HEK293 (cell line): ENCODE results near the gene KLK7.

Experiments used
- CTCF ChIA-PET: fragments of 350-600 bp; formaldehyde crosslinking; extraction: SDS; loops from one replicate; lab custom pipeline; 2021; ENCODE audit warnings: antibody characterized with exemption; lab: Yijun Ruan, JAX
- POLR2A ChIA-PET: fragments of 300-600 bp; formaldehyde crosslinking; extraction: SDS; loops from one replicate; lab custom pipeline; 2020; ENCODE audit warnings: antibody characterized with exemption, inconsistent platforms; lab: Yijun Ruan, JAX
- H3K27ac ChIP-seq: fragments of 200-500 bp; sonication (Bioruptor generic); 2 replicates; pipeline ENCODE4 v1.5.1; 2014; ENCODE audit warnings: low read depth, low read length, control low read depth, inconsistent platforms; ENCODE audit errors: extremely low read depth
- H3K36me3 ChIP-seq, 2 experiments: fragments of 200-500 bp in 1 of 2; sonication (Bioruptor generic) in 1 of 2; 1 replicate in 1 of 2; 2 replicates in 1 of 2; pipeline ENCODE4 v1.5.1; 2014 to 2017; ENCODE audit warnings: inconsistent platforms in 2 of 2, low read length in 2 of 2; ENCODE audit not compliant: control insufficient read depth in 2 of 2, insufficient read depth in 1 of 2
- H3K4me1 ChIP-seq: fragments of 200-500 bp; sonication (Bioruptor generic); 2 replicates; pipeline ENCODE4 v1.5.1; 2014; ENCODE audit warnings: mild to moderate bottlenecking, low read length, inconsistent platforms; ENCODE audit not compliant: control insufficient read depth, insufficient read depth
- H3K4me3 ChIP-seq: 2 replicates; pipeline ENCODE4 v1.5.1; 2011; ENCODE audit warnings: low read depth, mild to moderate bottlenecking, control low read depth, low read length, moderate library complexity
- H3K9me3 ChIP-seq: fragments of 200-500 bp; sonication (Bioruptor generic); 2 replicates; pipeline ENCODE4 v1.5.1; 2014; ENCODE audit warnings: low read depth, low read length, inconsistent platforms; ENCODE audit not compliant: control insufficient read depth, insufficient read depth
- EGR2 ChIP-seq: fragments of 450-650 bp; formaldehyde crosslinking; IDR thresholded peaks from 2 replicates; pipeline ENCODE4 v1.5.1; 2016; ENCODE audit warnings: low read depth, missing biosample characterization, missing genetic modification characterization
- GLIS1 ChIP-seq: fragments of 450-650 bp; formaldehyde crosslinking; IDR thresholded peaks from 2 replicates; pipeline ENCODE4 v1.5.1; 2016; ENCODE audit warnings: missing biosample characterization, missing genetic modification characterization
- KLF7 ChIP-seq: fragments of 450-650 bp; formaldehyde crosslinking; IDR thresholded peaks from 2 replicates; pipeline ENCODE4 v1.5.1; 2016; ENCODE audit warnings: missing biosample characterization, missing genetic modification characterization, borderline replicate concordance
- MYNN ChIP-seq: fragments of 450-650 bp; formaldehyde crosslinking; IDR thresholded peaks from 2 replicates; pipeline ENCODE4 v1.5.1; 2016; ENCODE audit warnings: missing biosample characterization, missing genetic modification characterization, borderline replicate concordance
- MZF1 ChIP-seq: fragments of 450-650 bp; formaldehyde crosslinking; IDR thresholded peaks from 2 replicates; pipeline ENCODE4 v1.5.1; 2017; ENCODE audit warnings: missing biosample characterization, missing genetic modification characterization, borderline replicate concordance
- RBAK ChIP-seq: fragments of 450-650 bp; formaldehyde crosslinking; IDR thresholded peaks from 2 replicates; pipeline ENCODE4 v1.5.1; 2016; ENCODE audit warnings: missing biosample characterization, missing genetic modification characterization
- TRIM28 ChIP-seq: IDR thresholded peaks from 2 replicates; pipeline ENCODE4 v1.6.1; 2011; ENCODE audit warnings: low read length, control low read depth, borderline replicate concordance
- WT1 ChIP-seq: fragments of 450-650 bp; formaldehyde crosslinking; IDR thresholded peaks from 2 replicates; pipeline ENCODE4 v1.5.1; 2016; ENCODE audit warnings: missing biosample characterization, missing genetic modification characterization
- YY1 ChIP-seq: fragments of 450-650 bp; formaldehyde crosslinking; IDR thresholded peaks from 2 replicates; pipeline ENCODE4 v1.5.1; 2018; ENCODE audit warnings: missing biosample characterization, missing genetic modification characterization
- ZFHX2 ChIP-seq: fragments of 450-650 bp; formaldehyde crosslinking; conservative IDR thresholded peaks from 2 replicates; pipeline ENCODE4 v1.5.1; 2016; ENCODE audit warnings: missing biosample characterization, missing genetic modification characterization
- ZFP3 ChIP-seq: fragments of 450-650 bp; formaldehyde crosslinking; IDR thresholded peaks from 2 replicates; pipeline ENCODE4 v1.5.1; 2016; ENCODE audit warnings: low read depth, missing biosample characterization, missing genetic modification characterization
- ZFP41 ChIP-seq: fragments of 450-650 bp; formaldehyde crosslinking; IDR thresholded peaks from 2 replicates; pipeline ENCODE4 v1.5.1; 2016; ENCODE audit warnings: missing biosample characterization, missing genetic modification characterization, borderline replicate concordance
- ZNF112 ChIP-seq: fragments of 450-650 bp; formaldehyde crosslinking; IDR thresholded peaks from 2 replicates; pipeline ENCODE4 v1.5.0; 2017; ENCODE audit warnings: missing biosample characterization, missing genetic modification characterization
- ZNF114 ChIP-seq: fragments of 450-650 bp; formaldehyde crosslinking; IDR thresholded peaks from 2 replicates; pipeline ENCODE4 v1.5.0; 2017; ENCODE audit warnings: missing biosample characterization, missing genetic modification characterization
- ZNF132 ChIP-seq: fragments of 450-650 bp; formaldehyde crosslinking; IDR thresholded peaks from 2 replicates; pipeline ENCODE4 v1.5.1; 2017; ENCODE audit warnings: missing biosample characterization, missing genetic modification characterization, borderline replicate concordance
- ZNF140 ChIP-seq: fragments of 450-650 bp; formaldehyde crosslinking; IDR thresholded peaks from 2 replicates; pipeline ENCODE4 v1.5.1; 2016; ENCODE audit warnings: missing biosample characterization, missing genetic modification characterization
- ZNF155 ChIP-seq: fragments of 450-650 bp; formaldehyde crosslinking; IDR thresholded peaks from 2 replicates; pipeline ENCODE4 v1.5.1; 2016; ENCODE audit warnings: missing biosample characterization, missing genetic modification characterization
- ZNF2 ChIP-seq: fragments of 450-650 bp; formaldehyde crosslinking; IDR thresholded peaks from 2 replicates; pipeline ENCODE4 v1.5.1; 2016; ENCODE audit warnings: missing biosample characterization, missing genetic modification characterization
- ZNF292 ChIP-seq: fragments of 450-650 bp; formaldehyde crosslinking; IDR thresholded peaks from 2 replicates; pipeline ENCODE4 v1.5.1; 2016; ENCODE audit warnings: low read depth, missing biosample characterization, missing genetic modification characterization, borderline replicate concordance
- ZNF423 ChIP-seq: fragments of 450-650 bp; formaldehyde crosslinking; IDR thresholded peaks from 2 replicates; pipeline ENCODE4 v1.5.1; 2016; ENCODE audit warnings: missing biosample characterization, missing genetic modification characterization
- ZNF433 ChIP-seq: fragments of 450-650 bp; formaldehyde crosslinking; IDR thresholded peaks from 2 replicates; pipeline ENCODE4 v1.5.1; 2016; ENCODE audit warnings: missing biosample characterization, missing genetic modification characterization, low read depth
- ZNF48 ChIP-seq: fragments of 450-650 bp; formaldehyde crosslinking; IDR thresholded peaks from 2 replicates; pipeline ENCODE4 v1.5.1; 2016; ENCODE audit warnings: missing biosample characterization, missing genetic modification characterization
- ZNF558 ChIP-seq: fragments of 450-650 bp; formaldehyde crosslinking; IDR thresholded peaks from 2 replicates; pipeline ENCODE4 v1.5.1; 2016; ENCODE audit warnings: missing biosample characterization, missing genetic modification characterization
- ZNF580 ChIP-seq: fragments of 450-650 bp; formaldehyde crosslinking; IDR thresholded peaks from 2 replicates; pipeline ENCODE4 v1.5.1; 2016; ENCODE audit warnings: missing biosample characterization, missing genetic modification characterization
- ZNF600 ChIP-seq: fragments of 450-650 bp; formaldehyde crosslinking; IDR thresholded peaks from 2 replicates; pipeline ENCODE4 v1.5.1; 2016; ENCODE audit warnings: missing biosample characterization, missing genetic modification characterization
- ZNF624 ChIP-seq: fragments of 450-650 bp; formaldehyde crosslinking; IDR thresholded peaks from 2 replicates; pipeline ENCODE4 v1.5.1; 2017; ENCODE audit warnings: missing biosample characterization, missing genetic modification characterization
- ZNF76 ChIP-seq: fragments of 450-650 bp; formaldehyde crosslinking; IDR thresholded peaks from 2 replicates; pipeline ENCODE4; 2016; ENCODE audit warnings: low read depth, missing biosample characterization, missing genetic modification characterization, borderline replicate concordance
- ZNF791 ChIP-seq: fragments of 450-650 bp; formaldehyde crosslinking; IDR thresholded peaks from 2 replicates; pipeline ENCODE4 v1.5.1; 2016; ENCODE audit warnings: missing biosample characterization, missing genetic modification characterization
- ZNF830 ChIP-seq: fragments of 450-650 bp; IDR thresholded peaks from 2 replicates; pipeline ENCODE4 v1.5.0; 2018; ENCODE audit warnings: missing biosample characterization, missing genetic modification characterization, low read depth, mild to moderate bottlenecking, moderate library complexity
- TF ChIP-seq, protein P1 (sequence below): fragments of 450-650 bp; IDR thresholded peaks from 2 replicates; pipeline ENCODE4 v1.5.1; 2018; ENCODE audit warnings: missing biosample characterization, missing genetic modification characterization
- TF ChIP-seq, protein P2 (sequence below): fragments of 450-650 bp; formaldehyde crosslinking; IDR thresholded peaks from 2 replicates; pipeline ENCODE4 v1.5.1; 2016; ENCODE audit warnings: missing biosample characterization, missing genetic modification characterization, borderline replicate concordance
- TF ChIP-seq, protein P3 (sequence below): fragments of 450-650 bp; formaldehyde crosslinking; IDR thresholded peaks from 2 replicates; pipeline ENCODE4 v1.5.1; 2016; ENCODE audit warnings: missing biosample characterization, missing genetic modification characterization

KLK7 gene

GRCh38 chr19:50994129-50994528 lies 10.4 kb upstream of the KLK7 start:
- Histone ChIP-seq H3K36me3 (no peaks in the 10 kb centered on the region), H3K4me3 (no peak overlapping the region), H3K27ac (no peak overlapping the region), H3K4me1 (no peaks in the 10 kb centered on the region), H3K9me3 (no peaks in the 10 kb centered on the region)
- ChIA-PET POLR2A (interaction anchor here (0.6 kb wide), 1 partner anchor 8 kb away, joined by 3 read pairs; no protein-coding TSS in a partner anchor), CTCF (interaction anchor here (1.2 to 1.3 kb wide), 2 partner anchors 23 to 27 kb away, joined by 3 to 6 read pairs; no protein-coding TSS in a partner anchor)
- TF ChIP-seq ZNF155 (tag by site-specific recombination), result no peak
- no peak for TF ChIP-seq ZNF433 (tag by site-specific recombination)
- TF ChIP-seq KLF7 (tag by site-specific recombination), result no peak
- no peak for TF ChIP-seq ZNF292 (tag by site-specific recombination)
- no peak for TF ChIP-seq ZNF76
- no peak for TF ChIP-seq ZFP41
- no peak for TF ChIP-seq ZNF830 (tag by site-specific recombination)
- TF ChIP-seq ZNF48 (tag by site-specific recombination), result no peak
- no peak for TF ChIP-seq ZNF112 (tag by site-specific recombination)
- TF ChIP-seq, protein P1, sequence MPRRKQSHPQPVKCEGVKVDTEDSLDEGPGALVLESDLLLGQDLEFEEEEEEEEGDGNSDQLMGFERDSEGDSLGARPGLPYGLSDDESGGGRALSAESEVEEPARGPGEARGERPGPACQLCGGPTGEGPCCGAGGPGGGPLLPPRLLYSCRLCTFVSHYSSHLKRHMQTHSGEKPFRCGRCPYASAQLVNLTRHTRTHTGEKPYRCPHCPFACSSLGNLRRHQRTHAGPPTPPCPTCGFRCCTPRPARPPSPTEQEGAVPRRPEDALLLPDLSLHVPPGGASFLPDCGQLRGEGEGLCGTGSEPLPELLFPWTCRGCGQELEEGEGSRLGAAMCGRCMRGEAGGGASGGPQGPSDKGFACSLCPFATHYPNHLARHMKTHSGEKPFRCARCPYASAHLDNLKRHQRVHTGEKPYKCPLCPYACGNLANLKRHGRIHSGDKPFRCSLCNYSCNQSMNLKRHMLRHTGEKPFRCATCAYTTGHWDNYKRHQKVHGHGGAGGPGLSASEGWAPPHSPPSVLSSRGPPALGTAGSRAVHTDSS (tag by site-specific recombination), result no peak
- no peak for TF ChIP-seq EGR2 (tag by site-specific recombination)
- no peak for TF ChIP-seq YY1 (tag by site-specific recombination)
- TF ChIP-seq ZFP3 (tag by site-specific recombination), result no peak
- no peak for TF ChIP-seq ZNF423 (tag by site-specific recombination)

DNA sequence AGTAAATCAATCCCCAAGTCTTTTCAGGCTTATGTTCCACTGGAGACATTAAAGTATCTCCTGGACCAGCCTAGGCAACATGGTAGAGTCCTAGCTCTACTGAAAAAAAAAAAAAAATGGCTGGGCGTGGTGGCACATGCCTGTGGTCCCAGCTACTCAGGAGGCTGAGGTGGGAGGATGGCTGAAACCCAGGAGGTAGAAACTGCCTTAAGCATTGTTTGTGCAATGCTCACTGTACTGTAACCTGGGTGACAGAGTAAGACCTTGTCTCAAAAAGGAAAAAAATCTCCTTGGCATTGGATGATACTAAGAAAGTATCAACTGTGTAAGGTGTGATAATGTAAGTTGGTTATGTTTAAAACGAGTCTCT lies 8.9 kb upstream of the KLK7 start:
- Histone ChIP-seq H3K4me3 (no peak overlapping the region), H3K36me3 (no peaks in the 10 kb centered on the region), H3K4me1 (no peaks in the 10 kb centered on the region), H3K27ac (no peak overlapping the region), H3K9me3 (no peaks in the 10 kb centered on the region)
- ChIA-PET CTCF (interaction anchor here (0.7 to 1.5 kb wide), 4 partner anchors 29 to 138 kb away, joined by 3 to 4 read pairs (median 4); no protein-coding TSS in a partner anchor), POLR2A (interaction anchor here (0.6 kb wide), 1 partner anchor 56 kb away, joined by 4 read pairs; no protein-coding TSS in a partner anchor)
- no peak for TF ChIP-seq ZFHX2 (tag by site-specific recombination)
- TF ChIP-seq TRIM28, result no peak
- TF ChIP-seq, protein P2, sequence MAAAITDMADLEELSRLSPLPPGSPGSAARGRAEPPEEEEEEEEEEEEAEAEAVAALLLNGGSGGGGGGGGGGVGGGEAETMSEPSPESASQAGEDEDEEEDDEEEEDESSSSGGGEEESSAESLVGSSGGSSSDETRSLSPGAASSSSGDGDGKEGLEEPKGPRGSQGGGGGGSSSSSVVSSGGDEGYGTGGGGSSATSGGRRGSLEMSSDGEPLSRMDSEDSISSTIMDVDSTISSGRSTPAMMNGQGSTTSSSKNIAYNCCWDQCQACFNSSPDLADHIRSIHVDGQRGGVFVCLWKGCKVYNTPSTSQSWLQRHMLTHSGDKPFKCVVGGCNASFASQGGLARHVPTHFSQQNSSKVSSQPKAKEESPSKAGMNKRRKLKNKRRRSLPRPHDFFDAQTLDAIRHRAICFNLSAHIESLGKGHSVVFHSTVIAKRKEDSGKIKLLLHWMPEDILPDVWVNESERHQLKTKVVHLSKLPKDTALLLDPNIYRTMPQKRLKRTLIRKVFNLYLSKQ, result no peak
- TF ChIP-seq ZNF140, result no peak
- TF ChIP-seq ZNF2 (tag by site-specific recombination), result no peak
- TF ChIP-seq, protein P3, sequence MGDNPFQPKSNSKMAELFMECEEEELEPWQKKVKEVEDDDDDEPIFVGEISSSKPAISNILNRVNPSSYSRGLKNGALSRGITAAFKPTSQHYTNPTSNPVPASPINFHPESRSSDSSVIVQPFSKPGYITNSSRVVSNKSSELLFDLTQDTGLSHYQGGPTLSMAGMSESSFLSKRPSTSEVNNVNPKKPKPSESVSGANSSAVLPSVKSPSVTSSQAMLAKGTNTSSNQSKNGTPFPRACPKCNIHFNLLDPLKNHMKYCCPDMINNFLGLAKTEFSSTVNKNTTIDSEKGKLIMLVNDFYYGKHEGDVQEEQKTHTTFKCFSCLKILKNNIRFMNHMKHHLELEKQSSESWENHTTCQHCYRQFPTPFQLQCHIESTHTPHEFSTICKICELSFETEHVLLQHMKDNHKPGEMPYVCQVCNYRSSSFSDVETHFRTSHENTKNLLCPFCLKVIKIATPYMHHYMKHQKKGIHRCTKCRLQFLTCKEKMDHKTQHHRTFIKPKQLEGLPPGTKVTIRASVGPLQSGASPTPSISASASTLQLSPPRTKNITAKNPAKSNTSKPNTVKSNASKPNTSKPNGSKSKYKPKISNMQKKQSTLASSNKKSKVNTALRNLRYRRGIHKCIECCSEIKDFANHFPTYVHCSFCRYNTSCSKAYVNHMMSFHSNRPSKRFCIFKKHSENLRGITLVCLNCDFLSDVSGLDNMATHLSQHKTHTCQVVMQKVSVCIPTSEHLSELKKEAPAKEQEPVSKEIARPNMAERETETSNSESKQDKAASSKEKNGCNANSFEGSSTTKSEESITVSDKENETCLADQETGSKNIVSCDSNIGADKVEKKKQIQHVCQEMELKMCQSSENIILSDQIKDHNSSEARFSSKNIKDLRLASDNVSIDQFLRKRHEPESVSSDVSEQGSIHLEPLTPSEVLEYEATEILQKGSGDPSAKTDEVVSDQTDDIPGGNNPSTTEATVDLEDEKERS (tag by site-specific recombination), result no peak
- TF ChIP-seq RBAK, result no peak
- TF ChIP-seq ZNF580, result no peak
- no peak for TF ChIP-seq ZNF600 (tag by site-specific recombination)
- TF ChIP-seq ZNF558 (tag by site-specific recombination), result no peak
- no peak for TF ChIP-seq ZNF114 (tag by site-specific recombination)
- no peak for TF ChIP-seq ZNF624
- TF ChIP-seq MZF1, result no peak
- TF ChIP-seq GLIS1 (tag by site-specific recombination), result no peak
- TF ChIP-seq ZNF791 (tag by site-specific recombination), result no peak
- TF ChIP-seq ZNF132 (tag by site-specific recombination), result no peak
- no peak for TF ChIP-seq WT1 (tag by site-specific recombination)
- no peak for TF ChIP-seq MYNN (tag by site-specific recombination)
- no peak for TF ChIP-seq KLF7 (tag by site-specific recombination)
